Activated gamma-delta T cell treated with anti-CD3 and anti-CD28 coated beads, Interleukin-2, amount 50 U/mL, for 16 hours (primary cell): ENCODE results near the gene GRIK4.
A peak's percentile ranks its signal among the peaks of the same experiment; 100 is the strongest.

Experiments used
- DNase-seq: peaks from one replicate; pipeline ENCODE4 v3.0.0-alpha.2; 2020; ENCODE audit warnings: low read depth

The GRIK4 gene

DNA sequence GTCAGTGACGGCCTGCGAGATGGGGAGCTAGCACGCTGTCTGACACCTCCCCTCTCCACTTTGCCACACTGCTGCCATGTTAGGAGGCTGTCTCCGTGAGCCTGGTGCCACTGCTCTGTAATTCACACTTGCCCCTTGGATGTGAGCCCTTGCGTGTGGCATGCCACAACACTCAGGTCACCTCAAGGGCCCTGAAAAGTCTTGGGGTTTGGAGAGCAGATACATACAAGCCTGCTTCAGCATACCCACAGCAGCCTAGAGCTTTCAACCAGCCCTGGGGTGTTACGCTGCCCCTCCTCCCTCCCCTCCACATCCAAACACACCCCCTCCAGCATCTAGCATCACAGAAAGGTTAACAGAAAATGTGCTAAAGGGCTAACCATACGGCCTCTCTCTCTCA lies 442.8 kb downstream of the GRIK4 start:
- no peak for DNase-seq

DNA sequence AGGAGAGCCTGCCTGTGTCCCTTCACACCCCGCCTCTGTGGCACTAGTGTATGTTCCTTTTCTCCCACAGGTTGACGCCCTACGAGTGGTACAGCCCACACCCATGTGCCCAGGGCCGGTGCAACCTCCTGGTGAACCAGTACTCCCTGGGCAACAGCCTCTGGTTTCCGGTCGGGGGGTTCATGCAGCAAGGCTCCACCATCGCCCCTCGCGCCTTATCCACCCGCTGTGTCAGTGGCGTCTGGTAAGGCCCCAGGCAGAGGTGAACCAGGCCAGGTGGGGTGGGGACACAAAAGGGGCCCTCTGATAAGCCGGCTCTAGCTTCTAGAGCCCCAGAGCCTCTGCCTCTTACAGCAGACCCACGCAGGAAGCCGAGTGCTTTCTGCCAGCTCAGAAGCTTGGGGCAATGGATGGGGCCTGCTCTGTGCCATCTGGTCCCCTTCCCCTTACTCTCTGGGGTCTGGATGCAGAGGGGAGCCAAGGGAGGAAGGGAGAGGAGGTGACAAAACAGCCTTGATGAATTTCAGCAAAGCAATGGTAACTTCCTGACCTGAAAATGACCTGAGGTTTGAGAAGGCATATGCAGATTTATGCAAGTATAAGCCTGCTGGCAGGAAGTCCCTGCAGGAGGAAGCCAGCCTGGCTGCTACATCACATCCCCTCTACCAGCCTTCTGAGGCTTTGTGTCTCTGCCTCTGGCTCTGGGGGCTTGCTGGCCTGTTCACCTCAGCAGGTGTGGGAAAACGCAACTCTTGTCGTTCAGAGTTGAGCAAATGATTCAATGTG lies 445.4 kb downstream of the GRIK4 start:
- DNase-seq: no peak

DNA sequence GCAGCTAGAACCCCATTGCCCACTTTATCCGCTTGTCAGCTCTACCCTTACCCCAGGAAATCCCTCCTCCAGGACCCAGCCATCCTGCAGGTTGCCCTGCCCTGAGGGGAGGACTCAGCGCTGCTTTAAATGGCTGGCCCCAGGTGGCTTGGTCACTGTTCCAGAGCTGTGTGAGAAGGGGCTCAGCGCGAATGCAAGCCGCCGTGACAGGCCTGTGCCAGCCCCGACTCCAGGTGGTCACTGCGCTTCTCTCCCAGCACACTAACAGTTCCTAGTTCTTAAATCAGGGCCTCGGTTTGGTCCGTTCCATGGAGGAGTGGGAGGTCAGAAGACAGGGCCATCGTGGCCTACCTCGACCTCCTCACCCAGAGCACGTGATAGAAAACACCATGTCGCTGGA lies 446.6 kb downstream of the GRIK4 start:
- DNase-seq: no peak

DNA sequence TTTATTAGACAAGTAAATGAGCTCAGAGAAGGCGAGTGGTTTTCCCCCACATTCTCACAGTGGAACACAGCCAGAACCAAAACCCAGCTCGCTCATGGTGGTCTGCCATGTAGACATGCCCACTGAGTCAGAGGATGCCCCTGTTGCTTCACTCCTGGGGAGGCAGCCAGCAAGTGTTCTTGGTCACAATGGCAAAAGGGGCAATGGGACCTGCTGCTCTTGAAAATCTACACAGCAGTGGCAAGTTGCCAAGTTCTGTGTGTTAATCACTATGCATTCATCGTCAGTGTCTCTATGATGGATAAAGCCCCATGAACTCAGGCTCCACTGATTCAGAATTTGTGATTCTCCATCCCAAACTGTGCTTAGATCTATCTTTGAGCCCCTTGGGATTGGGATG lies 447.6 kb downstream of the GRIK4 start:
- DNase-seq: no peak

DNA sequence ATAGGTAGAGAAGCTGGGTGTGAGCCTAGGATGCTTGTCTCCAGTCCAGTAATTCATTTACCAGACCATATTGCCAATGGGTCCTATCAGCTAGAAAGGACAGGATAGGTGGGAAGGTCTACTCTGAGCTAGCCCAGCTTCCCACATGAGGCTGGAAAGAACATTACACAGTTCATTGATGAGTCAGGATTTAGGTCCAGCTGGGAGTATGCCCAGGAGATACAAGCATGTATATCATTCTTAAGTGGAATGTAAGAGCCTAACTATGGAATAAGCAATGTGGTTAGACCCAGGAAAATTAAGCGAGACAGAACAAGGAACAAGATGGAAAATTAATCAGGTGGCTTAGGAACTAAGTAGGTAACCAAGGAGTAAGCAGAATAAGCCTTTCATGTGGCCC lies 453.3 kb downstream of the GRIK4 start:
- no peak for DNase-seq

- no peak for DNase-seq
Measured at GRCh38 chr11:120966840-120967239, 455.3 kb downstream of the GRIK4 start.

GRCh38 chr11:120969993-120970392 lies 458.4 kb downstream of the GRIK4 start:
- no peak for DNase-seq

GRCh38 chr11:120971825-120972224 lies 460.3 kb downstream of the GRIK4 start:
- no peak for DNase-seq

DNA sequence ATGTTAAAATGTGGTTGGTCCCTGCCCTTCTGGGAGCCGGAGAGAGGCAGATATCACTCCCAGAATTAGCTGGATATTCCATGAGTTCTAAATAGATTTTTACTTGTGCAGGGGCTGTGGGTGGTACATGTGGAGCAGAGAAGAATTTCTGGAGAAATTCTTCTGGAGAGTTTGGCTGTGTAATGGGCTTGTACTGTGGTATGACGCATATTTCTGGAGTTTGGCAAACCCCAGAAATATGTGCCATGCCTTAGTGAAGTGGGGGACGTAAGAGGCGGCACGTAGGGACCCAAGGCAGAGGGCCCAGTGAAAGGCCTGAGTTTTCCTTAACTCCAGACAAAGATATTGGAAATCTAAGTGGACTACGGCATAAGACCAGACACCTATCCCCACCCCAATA lies 461.1 kb downstream of the GRIK4 start:
- DNase-seq: no peak

DNA sequence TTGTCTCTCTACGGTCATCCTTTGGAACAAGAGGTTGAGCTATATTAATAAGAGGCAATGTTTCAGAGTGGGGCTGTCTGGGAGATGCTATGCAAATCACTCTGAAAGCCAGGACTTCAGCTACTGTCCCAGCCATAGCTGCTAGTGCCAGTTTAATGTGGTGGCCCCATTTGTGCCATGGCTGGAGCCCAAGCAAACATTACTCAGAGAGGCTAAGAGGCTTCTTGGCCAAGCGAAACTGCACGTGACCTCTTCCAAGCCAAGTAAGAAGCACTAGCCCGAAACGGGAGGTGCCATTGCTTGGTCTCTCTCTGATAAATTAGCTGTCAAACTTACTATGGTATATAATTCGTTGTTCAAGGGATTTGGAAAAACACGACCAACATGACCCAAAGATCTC lies 462.0 kb downstream of the GRIK4 start:
- DNase-seq: no peak

- no peak for DNase-seq
Measured at GRCh38 chr11:120974466-120974865, 462.9 kb downstream of the GRIK4 start.

- DNase-seq: no peak
Measured at GRCh38 chr11:120974965-120975364, 463.4 kb downstream of the GRIK4 start.

GRCh38 chr11:120977266-120978137 lies 466.0 kb downstream of the GRIK4 start:
- DNase-seq: no peak

GRCh38 chr11:120978701-120979100 lies 467.2 kb downstream of the GRIK4 start:
- DNase-seq: no peak

DNA sequence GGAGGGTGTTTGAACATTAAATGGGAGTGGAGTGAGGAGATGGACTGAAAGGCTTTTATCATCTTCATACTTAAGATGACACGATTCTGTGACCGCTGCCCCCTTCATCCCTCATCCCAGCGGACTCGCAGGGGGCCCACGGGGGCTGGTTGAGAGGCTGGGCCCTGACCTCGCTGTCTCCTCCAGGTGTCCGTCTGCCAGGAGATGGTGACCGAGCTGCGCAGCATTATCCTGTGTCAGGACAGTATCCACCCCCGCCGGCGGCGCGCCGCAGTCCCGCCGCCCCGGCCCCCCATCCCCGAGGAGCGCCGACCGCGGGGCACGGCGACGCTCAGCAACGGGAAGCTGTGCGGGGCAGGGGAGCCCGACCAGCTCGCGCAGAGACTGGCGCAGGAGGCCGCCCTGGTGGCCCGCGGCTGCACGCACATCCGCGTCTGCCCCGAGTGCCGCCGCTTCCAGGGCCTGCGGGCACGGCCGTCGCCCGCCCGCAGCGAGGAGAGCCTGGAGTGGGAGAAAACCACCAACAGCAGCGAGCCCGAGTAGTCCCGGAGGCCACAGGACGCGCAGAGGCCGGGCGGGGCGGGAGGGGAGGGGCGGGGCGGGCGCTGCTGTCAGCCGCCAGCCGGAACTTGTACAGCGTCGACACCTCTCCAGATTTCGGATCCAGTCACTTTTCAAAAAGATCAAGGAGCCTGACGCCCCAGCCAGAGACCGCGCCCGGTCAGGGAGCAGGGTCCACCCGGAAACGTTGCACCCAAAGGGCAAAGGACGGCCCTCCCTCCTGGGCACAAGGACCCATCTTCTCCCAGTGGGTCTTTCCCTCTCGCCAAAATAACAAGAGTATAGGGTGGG lies 474.4 kb downstream of the GRIK4 start:
- DNase-seq: peak; percentile 4

GRCh38 chr11:120988603-120989002 lies 477.1 kb downstream of the GRIK4 start:
- no peak for DNase-seq

GRCh38 chr11:120991830-120992686 lies 480.5 kb downstream of the GRIK4 start:
- DNase-seq: no peak

- no peak for DNase-seq
Measured at GRCh38 chr11:120994091-120994859, 482.7 kb downstream of the GRIK4 start.

DNA sequence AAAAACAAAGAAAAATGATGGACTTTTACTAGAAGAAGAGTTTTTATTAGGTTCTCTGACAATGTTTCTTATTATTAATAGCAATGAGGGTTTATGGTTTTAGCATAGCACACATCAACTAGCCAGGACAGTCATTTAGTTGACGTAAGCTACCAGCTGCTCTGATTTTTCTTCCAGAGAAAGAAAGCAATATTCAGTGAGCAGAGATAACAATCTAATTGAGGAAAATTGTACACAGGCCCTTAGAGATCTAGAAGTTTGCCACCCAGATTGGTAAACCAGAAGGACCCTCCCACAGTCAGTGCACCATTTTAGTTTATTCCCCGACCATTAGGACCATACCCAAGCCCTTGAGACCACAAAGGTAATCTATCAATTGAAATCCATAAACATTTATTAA lies 483.6 kb downstream of the GRIK4 start:
- no peak for DNase-seq

- no peak for DNase-seq
Measured at GRCh38 chr11:120996973-120997372, 485.4 kb downstream of the GRIK4 start.

DNA sequence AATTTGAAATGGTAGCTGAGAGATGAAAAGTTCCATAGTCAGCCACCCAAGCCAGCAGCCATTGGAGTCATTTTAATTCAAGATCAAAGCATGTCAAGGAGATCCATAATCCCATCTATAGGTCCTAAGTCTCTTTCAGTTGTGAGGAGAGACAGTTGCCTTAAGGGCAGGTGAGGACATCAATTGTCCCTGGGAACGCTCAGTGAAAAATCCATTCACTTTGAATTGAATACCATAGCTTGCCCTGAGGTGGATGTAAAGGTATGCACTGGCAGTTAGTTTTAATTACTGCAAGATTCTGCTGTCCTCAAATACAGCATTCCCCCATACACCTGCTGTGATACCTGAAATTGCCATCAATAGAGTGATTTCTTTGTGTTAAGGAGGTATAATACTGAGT lies 487.0 kb downstream of the GRIK4 start:
- no peak for DNase-seq
